Psoas muscle (tissue), 8 donors: ENCODE data around the gene ANKRD11. TPM values are rescaled to one million over a fixed set of nuclear protein-coding genes. Genes with fewer than 3 reads are reported as not detected.

Source experiments
- ATAC-seq, 4 donors: fragments of 200-7000 bp; cut with Tn5 transposase; one replicate each; pipeline ENCODE4 v1.9.1; 2020; ENCODE audit warnings: moderate library complexity in 3 of 4, mild to moderate bottlenecking in 2 of 4
- DNase-seq, 2 donors: peaks; one replicate each; pipeline ENCODE4 v3.0.0-alpha.2; 2020
- H3K27ac ChIP-seq: fragments of 200-600 bp; one replicate; pipeline ENCODE4 v1.8.0; 2022
- H3K27me3 ChIP-seq, 3 donors: fragments of 200-600 bp in 1 of 3; one replicate each; pipeline versions ENCODE4 v1.6.1 to v1.8.0; 2013 to 2022; ENCODE audit warnings: low read length in 2 of 3, mild to moderate bottlenecking in 2 of 3, moderate library complexity in 1 of 3; ENCODE audit not compliant: insufficient read depth in 3 of 3
- H3K36me3 ChIP-seq, 2 donors: fragments of 200-600 bp in 1 of 2; one replicate each; pipeline versions ENCODE4 v1.6.1 to v1.8.0; 2013 to 2022; ENCODE audit warnings: low read depth in 1 of 2, mild to moderate bottlenecking in 1 of 2, moderate library complexity in 1 of 2; ENCODE audit not compliant: insufficient read depth in 1 of 2
- H3K4me1 ChIP-seq: fragments of 200-600 bp; one replicate; pipeline ENCODE4 v1.8.0; 2022
- H3K4me3 ChIP-seq: fragments of 200-600 bp; one replicate; pipeline ENCODE4 v1.8.0; 2022; ENCODE audit warnings: mild to moderate bottlenecking
- H3K9me3 ChIP-seq: fragments of 200-600 bp; one replicate; pipeline ENCODE4 v1.8.0; 2022
- CTCF ChIP-seq: fragments of 200-600 bp; IDR thresholded peaks from one replicate; pipeline ENCODE4 v1.8.0; 2022; ENCODE audit warnings: antibody characterized with exemption
- WGBS, 3 donors: extraction: QIAGEN DNeasy Blood & Tissue Kit; methylation state at CpG; one replicate each; pipeline versions ENCODE4 v1.1.6 to v1.1.7; 2013; 5-methylcytosine and 5-hydroxymethylcytosine counted together
- intact Hi-C, 2 donors: fragments of 100-400 bp; cut with DNase I; formaldehyde crosslinking; loops; one replicate each; pipeline versions ENCODE4 v1.11.0 to v1.14.2; 2022
- polyA plus RNA-seq, 3 donors: library from polyadenylated mRNA; stranded (reverse); fragments of 200-250 nt; gene quantifications; one replicate each; pipeline ENCODE4 v1.2.3, GENCODE V29; 2013
- total RNA-seq, 4 donors: library from RNA; stranded (reverse); fragmentation: NEBNext Ultra II Directional in 2 of 4; extraction: Animal tissue kit (Norgen Biotek cat#: 25700) in 2 of 4; gene quantifications; one replicate each; pipeline versions ENCODE4 v1.2.1 to v1.2.4, GENCODE V29; 2021 to 2023
- donor health status: healthy with polysubstance abuse.
- donor health status: DM: no; HTN: no; CAD: no; lungs with moderate emphysema.
- donor health status: Bipolar disorder and iron deficiency.
- donor health status: healthy.
- donor health status: DM: yes; HTN: yes; CAD: no.
- donor health status: DM: no; HTN: no; CAD: no.
- donor health status: DM: no; HTN: no; CAD: no.
- donor health status: DM: yes; HTN: yes; CAD: no.

Gene ANKRD11
- total and polyA plus RNA-seq, 7 donors, result 22.3 to 72.8 (median 57.2) TPM

DNA sequence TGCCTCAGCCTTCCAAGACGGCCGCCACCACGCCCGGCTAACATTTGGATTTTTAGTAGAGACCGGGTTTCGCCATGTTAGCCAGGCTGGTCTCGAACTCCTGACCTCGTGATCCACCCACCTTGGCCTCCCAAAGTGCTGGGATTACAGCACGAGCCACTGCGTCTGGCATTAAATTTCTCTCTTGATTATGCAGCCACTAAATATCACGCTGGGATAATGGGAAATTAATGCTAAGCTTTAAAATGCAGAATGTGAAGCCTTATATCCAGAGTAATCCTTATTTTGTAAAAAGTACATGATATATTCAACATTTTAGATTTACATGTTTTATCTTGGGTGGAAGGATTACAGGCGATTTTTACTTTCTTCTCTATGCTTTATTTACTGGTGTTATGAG is 89.2 kb downstream of the ANKRD11 start:
- H3K9me3 ChIP-seq, result no peaks in the 10 kb centered on the region
- no peaks in the 10 kb centered on the region for H3K36me3 ChIP-seq
- intact Hi-C loops, result no loop called here
- H3K4me3 ChIP-seq, result no peak overlapping the region
- WGBS, 3 donors, result 77 to 89% (median 82%) methylated on average over 12 of the region's 12 CpGs
- DNase-seq (no peak), ATAC-seq (no peak)
- H3K27me3 ChIP-seq, result no peaks in the 10 kb centered on the region
- no peak overlapping the region for H3K27ac ChIP-seq
- no peak for TF ChIP-seq CTCF
- H3K4me1 ChIP-seq, result peaks cover 37% of the 10 kb centered on the region

GRCh38 chr16:89400740-89401139 is 89.6 kb downstream of the ANKRD11 start:
- H3K27ac ChIP-seq, result no peak overlapping the region
- 76 to 85% (median 81%) methylated on average over 12 to 13 of the region's 14 CpGs for WGBS, 3 donors
- no peak for DNase-seq
- no peaks in the 10 kb centered on the region for H3K9me3 ChIP-seq
- H3K4me1 ChIP-seq, result peaks cover 37% of the 10 kb centered on the region
- no peak for ATAC-seq
- intact Hi-C loops, result no loop called here
- H3K4me3 ChIP-seq, result no peak overlapping the region
- H3K36me3 ChIP-seq, result no peaks in the 10 kb centered on the region
- TF ChIP-seq CTCF, result no peak
- no peaks in the 10 kb centered on the region for H3K27me3 ChIP-seq

DNA sequence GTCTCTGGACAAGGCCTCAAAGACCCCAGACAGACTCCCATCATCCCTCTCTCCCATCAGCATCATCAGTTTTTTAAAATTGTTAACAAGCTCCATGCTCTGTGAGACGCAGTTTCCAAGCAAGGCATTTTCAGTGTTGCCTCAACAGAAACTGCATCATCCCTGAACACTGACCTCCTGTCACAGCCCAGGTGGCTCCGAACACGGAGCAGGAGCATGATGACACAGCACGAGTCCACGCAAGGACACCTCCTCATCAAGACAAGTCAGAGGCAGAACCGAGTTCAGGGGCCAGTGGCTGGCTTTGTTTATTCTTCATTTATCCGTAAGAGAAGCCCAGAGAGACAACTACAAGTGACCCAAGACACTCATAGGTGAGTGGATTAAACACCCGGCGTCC is 91.4 kb downstream of the ANKRD11 start:
- intact Hi-C loops, result no loop called here
- ATAC-seq (no peak), DNase-seq (no peak)
- 83 to 88% (median 84%) methylated on average over 9 of the region's 9 CpGs for WGBS, 3 donors
- no peak overlapping the region for H3K4me3 ChIP-seq
- no peaks in the 10 kb centered on the region for H3K36me3 ChIP-seq
- peaks cover 36% of the 10 kb centered on the region for H3K4me1 ChIP-seq
- no peaks in the 10 kb centered on the region for H3K9me3 ChIP-seq
- no peak overlapping the region for H3K27ac ChIP-seq
- no peaks in the 10 kb centered on the region for H3K27me3 ChIP-seq
- no peak for TF ChIP-seq CTCF

- H3K4me3 ChIP-seq, result no peak overlapping the region
- ATAC-seq (no peak), DNase-seq (no peak)
- H3K9me3 ChIP-seq, result no peaks in the 10 kb centered on the region
- WGBS, 3 donors, result 65 to 79% (median 70%) methylated on average over 16 of the region's 16 CpGs
- H3K27me3 ChIP-seq, result no peaks in the 10 kb centered on the region
- H3K36me3 ChIP-seq, result no peaks in the 10 kb centered on the region
- H3K27ac ChIP-seq, result no peak overlapping the region
- TF ChIP-seq CTCF, result no peak
- intact Hi-C loops, result no loop called here
- peaks cover 43% of the 10 kb centered on the region for H3K4me1 ChIP-seq
These were observed 93.0 kb downstream of the ANKRD11 start for GRCh38 chr16:89397331-89397861.

GRCh38 chr16:89396156-89396555 is 94.2 kb downstream of the ANKRD11 start:
- H3K4me1 ChIP-seq, result peaks cover 52% of the 10 kb centered on the region
- 77 to 82% (median 79%) methylated on average over 13 of the region's 13 CpGs for WGBS, 3 donors

More at GRCh38 chr16:89396156-89396555, 94.2 kb downstream of the ANKRD11 start:
- Histone ChIP-seq H3K4me3 (no peak overlapping the region), H3K27me3 (no peaks in the 10 kb centered on the region), H3K27ac (no peak overlapping the region), H3K36me3 (no peaks in the 10 kb centered on the region), H3K9me3 (no peaks in the 10 kb centered on the region)
- DNase-seq (peak in 1 of 2 donors; percentile 50), ATAC-seq (no peak)
- no peak for TF ChIP-seq CTCF
- intact Hi-C loops, result no loop called here
